SK-N-SH (cell line): ENCODE data around the gene COL9A3. TPM values are rescaled to one million over a fixed set of nuclear protein-coding genes. Genes with fewer than 3 reads are reported as not detected.

ENCODE experiments used
- CTCF ChIA-PET: fragments of 300-600, 350-600 bp; formaldehyde crosslinking; extraction: SDS; loops from one replicate; lab custom pipeline; 2021; lab: Yijun Ruan, JAX
- POLR2A ChIA-PET: fragments of 350-600 bp; sonication (Branson Sonifier 250); formaldehyde crosslinking; extraction: SDS; loops from one replicate; lab custom pipeline; 2020; ENCODE audit warnings: antibody characterized with exemption, inconsistent platforms; lab: Yijun Ruan, JAX
- DNase-seq: peaks from one replicate; pipeline ENCODE4 v3.0.0; 2012
- H2AFZ ChIP-seq: fragments of 200-600 bp; sonication (generic); 2 replicates; pipeline ENCODE4 v1.8.1; 2016; ENCODE audit warnings: antibody characterized with exemption, mild to moderate bottlenecking, low read depth
- H3F3A ChIP-seq: fragments of 200-600 bp; sonication (generic); replicated peaks from 2 replicates; pipeline ENCODE3; 2016; ENCODE audit warnings: antibody characterized with exemption, mild to moderate bottlenecking; ENCODE audit not compliant: insufficient read depth
- H3K27ac ChIP-seq, 2 experiments: fragments of 200-500 bp in 1 of 2; fragments of 200-600 bp in 1 of 2; sonication (Bioruptor generic) in 1 of 2; sonication (generic), shearing (Covaris generic) in 1 of 2; 2 replicates each; pipeline versions ENCODE4 v1.5.1 to v1.6.1; 2014 to 2016; ENCODE audit warnings: low read depth in 2 of 2, inconsistent platforms in 1 of 2, low read length in 1 of 2, mild to moderate bottlenecking in 1 of 2, mixed read lengths in 1 of 2
- H3K27me3 ChIP-seq: fragments of 200-600 bp; sonication (generic), shearing (Covaris generic); 2 replicates; pipeline ENCODE4 v1.6.1; 2016; ENCODE audit warnings: mixed run types; ENCODE audit not compliant: insufficient read depth
- H3K36me3 ChIP-seq, 2 experiments: fragments of 200-500 bp in 1 of 2; fragments of 200-600 bp in 1 of 2; sonication (Bioruptor generic) in 1 of 2; sonication (generic) in 1 of 2; replicated peaks in 1 of 2; 2 replicates each; pipeline versions ENCODE3 to v1.5.1; 2014 to 2016; ENCODE audit warnings: low read length in 1 of 2, mild to moderate bottlenecking in 1 of 2; ENCODE audit not compliant: insufficient read depth in 2 of 2, control insufficient read depth in 1 of 2
- H3K4me1 ChIP-seq, 2 experiments: fragments of 200-500 bp in 1 of 2; fragments of 200-600 bp in 1 of 2; sonication (Bioruptor generic) in 1 of 2; sonication (generic), shearing (Covaris generic) in 1 of 2; 2 replicates each; pipeline versions ENCODE4 v1.5.1 to v1.6.1; 2014 to 2016; ENCODE audit warnings: low read depth in 1 of 2, low read length in 1 of 2, mixed run types in 1 of 2; ENCODE audit not compliant: insufficient read depth in 2 of 2, control insufficient read depth in 1 of 2
- H3K4me2 ChIP-seq: fragments of 200-600 bp; sonication (generic), shearing (Covaris generic); 2 replicates; pipeline ENCODE4 v1.6.1; 2017; ENCODE audit warnings: mixed run types
- H3K4me3 ChIP-seq, 2 experiments: fragments of 200-500 bp in 1 of 2; fragments of 200-600 bp in 1 of 2; sonication (Bioruptor generic) in 1 of 2; sonication (generic), shearing (Covaris generic) in 1 of 2; 2 replicates each; pipeline versions ENCODE4 v1.5.1 to v1.8.1; 2014 to 2016; ENCODE audit warnings: low read depth in 2 of 2, inconsistent platforms in 1 of 2, low read length in 1 of 2, mild to moderate bottlenecking in 1 of 2, mixed read lengths in 1 of 2, moderate library complexity in 1 of 2
- H3K79me2 ChIP-seq: fragments of 200-600 bp; sonication (generic); 2 replicates; pipeline ENCODE4 v1.8.1; 2017; ENCODE audit warnings: mild to moderate bottlenecking; ENCODE audit not compliant: insufficient read depth
- H3K9ac ChIP-seq: fragments of 200-600 bp; sonication (generic); 2 replicates; pipeline ENCODE4 v1.6.1; 2017; ENCODE audit warnings: mixed run types
- H3K9me2 ChIP-seq: fragments of 200-600 bp; sonication (generic); 2 replicates; pipeline ENCODE4 v1.6.1; 2017; ENCODE audit warnings: mixed run types
- H3K9me3 ChIP-seq: fragments of 200-600 bp; sonication (generic); 2 replicates; pipeline ENCODE4 v1.6.1; 2017; ENCODE audit warnings: mixed run types, mild to moderate bottlenecking, moderate library complexity
- H4K20me1 ChIP-seq: fragments of 200-600 bp; sonication (generic); 2 replicates; pipeline ENCODE4 v1.6.1; 2017; ENCODE audit warnings: mild to moderate bottlenecking, mixed run types; ENCODE audit not compliant: insufficient read depth
- CHD2 ChIP-seq: fragments of 150-350 bp; IDR thresholded peaks from 2 replicates; pipeline ENCODE4 v1.6.1; 2018; ENCODE audit warnings: low read length; ENCODE audit not compliant: partially characterized antibody
- EP300 ChIP-seq, 2 experiments: IDR thresholded peaks; 2 replicates each; pipeline versions ENCODE4 v1.4.0 to v1.6.1; 2012; ENCODE audit warnings: borderline replicate concordance in 1 of 2, low read depth in 1 of 2, low read length in 1 of 2
- FOXM1 ChIP-seq: IDR thresholded peaks from 2 replicates; pipeline ENCODE4 v1.4.0; 2012; ENCODE audit warnings: low read depth, mild to moderate bottlenecking
- JUND ChIP-seq: IDR thresholded peaks from 2 replicates; pipeline ENCODE4 v1.4.0; 2012
- MEF2A ChIP-seq: IDR thresholded peaks from 2 replicates; pipeline ENCODE4 v1.4.0; 2012; ENCODE audit warnings: low read depth, borderline replicate concordance
- MXI1 ChIP-seq: IDR thresholded peaks from 2 replicates; pipeline ENCODE4 v1.6.1; 2012; ENCODE audit warnings: mild to moderate bottlenecking, low read depth, low read length, improper control_type of control experiment
- NFIC ChIP-seq: IDR thresholded peaks from 2 replicates; pipeline ENCODE4 v1.4.0; 2012; ENCODE audit warnings: borderline replicate concordance
- RCOR1 ChIP-seq: fragments of 150-350 bp; IDR thresholded peaks from 2 replicates; pipeline ENCODE4 v1.6.1; 2017; ENCODE audit warnings: antibody characterized with exemption, low read length
- RXRA ChIP-seq: IDR thresholded peaks from 2 replicates; pipeline ENCODE4 v1.4.0; 2012; ENCODE audit warnings: low read depth, mild to moderate bottlenecking, borderline replicate concordance
- SIN3A ChIP-seq: IDR thresholded peaks from 2 replicates; pipeline ENCODE4 v1.6.1; 2012; ENCODE audit warnings: low read depth, mild to moderate bottlenecking, low read length, moderate library complexity, borderline replicate concordance
- TAF1 ChIP-seq: IDR thresholded peaks from 2 replicates; pipeline ENCODE4 v1.6.1; 2012; ENCODE audit warnings: low read depth, mild to moderate bottlenecking, low read length, moderate library complexity, borderline replicate concordance
- TEAD4 ChIP-seq: IDR thresholded peaks from 2 replicates; pipeline ENCODE4 v1.4.0; 2012; ENCODE audit warnings: mild to moderate bottlenecking, borderline replicate concordance; ENCODE audit not compliant: insufficient read depth
- WGBS: methylation state at CpG from one replicate; pipeline ENCODE4 v1.1.6; 2017; ENCODE audit warnings: low lambda C conversion rate; 5-methylcytosine and 5-hydroxymethylcytosine counted together
- polyA plus RNA-seq, 3 experiments: library from polyadenylated mRNA; depleted of rRNA; stranded (reverse); fragments of >200 nt; gene quantifications; 2 replicates each; pipeline ENCODE4 v1.2.3, GENCODE V29; 2012
- TF ChIP-seq, protein P1 (sequence below): IDR thresholded peaks from 2 replicates; pipeline ENCODE4 v1.4.0; 2012; ENCODE audit warnings: low read depth
- TF ChIP-seq, protein P2 (sequence below): fragments of 150-350 bp; IDR thresholded peaks from 2 replicates; pipeline ENCODE4 v1.6.1; 2016; ENCODE audit warnings: mild to moderate bottlenecking, low read depth, low read length
- TF ChIP-seq, protein P3 (sequence below): fragments of 150-350 bp; IDR thresholded peaks from 2 replicates; pipeline ENCODE4 v1.6.1; 2017; ENCODE audit warnings: antibody characterized with exemption, low read length, low read depth, borderline replicate concordance

Gene COL9A3
- polyA plus RNA-seq, 1 of the 3 experiments (the other 2 are of a cell fraction): 2.5 TPM

DNA sequence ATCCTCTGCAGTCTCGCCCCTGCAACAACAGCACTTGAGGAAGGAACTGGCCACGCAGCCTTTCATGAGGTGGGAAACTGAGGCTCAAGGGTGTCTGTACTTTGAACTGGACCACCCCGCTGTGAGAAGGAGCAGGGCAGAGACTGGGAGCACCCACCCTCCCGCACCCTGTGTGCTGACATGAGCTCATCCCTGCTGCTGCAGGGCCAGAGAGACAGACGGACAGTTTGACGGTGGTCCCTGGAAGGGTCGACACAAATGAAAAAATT, 37.5 kb upstream of the COL9A3 start (continued):
- TF ChIP-seq, protein P1, sequence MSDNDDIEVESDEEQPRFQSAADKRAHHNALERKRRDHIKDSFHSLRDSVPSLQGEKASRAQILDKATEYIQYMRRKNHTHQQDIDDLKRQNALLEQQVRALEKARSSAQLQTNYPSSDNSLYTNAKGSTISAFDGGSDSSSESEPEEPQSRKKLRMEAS: no peak
- TF ChIP-seq JUND: no peak

DNA sequence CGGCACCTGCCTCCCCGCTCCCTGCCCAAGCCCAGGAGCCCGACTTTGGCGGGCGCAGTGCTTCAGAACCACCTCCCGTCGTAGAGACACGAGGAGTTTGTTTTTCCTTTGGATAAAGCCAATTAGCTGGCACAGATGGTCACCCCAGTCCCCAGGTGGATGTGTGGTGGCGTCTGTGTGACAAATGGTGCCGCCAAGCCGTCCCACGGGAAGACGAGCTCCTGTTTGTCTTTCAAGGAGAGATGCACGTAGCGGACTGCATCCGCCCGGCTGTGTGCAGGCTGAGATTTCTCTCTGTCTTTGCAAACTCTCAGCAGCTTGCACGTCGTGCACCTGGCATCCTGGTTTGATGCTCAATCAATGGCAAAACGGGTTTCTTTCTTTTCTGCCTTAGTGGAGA, 36.6 kb upstream of the COL9A3 start:
- H3K27ac ChIP-seq: no peak overlapping the region
- TF ChIP-seq NFIC (no peak), MXI1 (no peak), FOXM1 (no peak), SIN3A (no peak), EP300 (IDR thresholded peaks at IDR 0.05; ENCODE audit: borderline replicate concordance in 1 of 2, low read depth in 1 of 2, low read length in 1 of 2) (no peak)
- TF ChIP-seq, protein P2, sequence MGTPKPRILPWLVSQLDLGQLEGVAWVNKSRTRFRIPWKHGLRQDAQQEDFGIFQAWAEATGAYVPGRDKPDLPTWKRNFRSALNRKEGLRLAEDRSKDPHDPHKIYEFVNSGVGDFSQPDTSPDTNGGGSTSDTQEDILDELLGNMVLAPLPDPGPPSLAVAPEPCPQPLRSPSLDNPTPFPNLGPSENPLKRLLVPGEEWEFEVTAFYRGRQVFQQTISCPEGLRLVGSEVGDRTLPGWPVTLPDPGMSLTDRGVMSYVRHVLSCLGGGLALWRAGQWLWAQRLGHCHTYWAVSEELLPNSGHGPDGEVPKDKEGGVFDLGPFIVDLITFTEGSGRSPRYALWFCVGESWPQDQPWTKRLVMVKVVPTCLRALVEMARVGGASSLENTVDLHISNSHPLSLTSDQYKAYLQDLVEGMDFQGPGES: no peak
- TF ChIP-seq, protein P3, sequence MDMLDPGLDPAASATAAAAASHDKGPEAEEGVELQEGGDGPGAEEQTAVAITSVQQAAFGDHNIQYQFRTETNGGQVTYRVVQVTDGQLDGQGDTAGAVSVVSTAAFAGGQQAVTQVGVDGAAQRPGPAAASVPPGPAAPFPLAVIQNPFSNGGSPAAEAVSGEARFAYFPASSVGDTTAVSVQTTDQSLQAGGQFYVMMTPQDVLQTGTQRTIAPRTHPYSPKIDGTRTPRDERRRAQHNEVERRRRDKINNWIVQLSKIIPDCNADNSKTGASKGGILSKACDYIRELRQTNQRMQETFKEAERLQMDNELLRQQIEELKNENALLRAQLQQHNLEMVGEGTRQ: no peak
- no peaks in the 10 kb centered on the region for H4K20me1 ChIP-seq
- H3K9me2 ChIP-seq: no peaks in the 10 kb centered on the region
- H3K27me3 ChIP-seq: no peaks in the 10 kb centered on the region
- DNase-seq: no peak
- H3K4me2 ChIP-seq: no peak overlapping the region
- no peak overlapping the region for H2AFZ ChIP-seq
- no peaks in the 10 kb centered on the region for H3F3A ChIP-seq
- WGBS: 75% methylated on average over 15 of the region's 20 CpGs
- no peak overlapping the region for H3K9ac ChIP-seq
- H3K36me3 ChIP-seq: no peaks in the 10 kb centered on the region
- ChIA-PET CTCF (interaction anchor here (0.9 to 3.8 kb wide), 3 partner anchors 8 to 73 kb away, joined by 3 to 31 read pairs (median 4); no protein-coding TSS in a partner anchor), POLR2A (no interaction called here)
- H3K4me3 ChIP-seq: no peak overlapping the region
- H3K79me2 ChIP-seq: no peaks in the 10 kb centered on the region
- H3K4me1 ChIP-seq: peaks cover 0 to 14% of the 10 kb centered on the region in 2 experiments; a peak in 1 of 4 replicates
- no peaks in the 10 kb centered on the region for H3K9me3 ChIP-seq

DNA sequence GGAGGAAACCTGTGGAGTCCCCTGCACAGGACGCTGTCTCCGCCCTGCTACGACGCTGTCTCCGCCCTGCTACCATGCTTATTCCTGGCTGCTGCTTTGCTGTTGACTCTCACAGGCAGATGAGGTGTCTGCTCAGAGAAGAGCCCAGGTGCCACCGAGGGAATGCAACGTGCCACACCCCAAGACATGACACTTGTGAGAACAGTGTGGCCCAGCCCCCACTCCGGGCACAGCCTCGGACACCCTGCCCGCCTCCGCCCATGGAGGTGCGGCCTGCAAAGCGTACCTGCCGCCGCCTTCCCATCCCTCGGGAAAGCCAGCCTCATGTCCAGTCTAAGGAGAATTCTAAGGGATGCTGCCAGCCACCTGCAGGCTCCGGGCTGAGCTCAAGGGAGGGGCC, 36.2 kb upstream of the COL9A3 start:
- H3K79me2 ChIP-seq: no peaks in the 10 kb centered on the region
- no peak overlapping the region for H2AFZ ChIP-seq
- TF ChIP-seq MEF2A (no peak), EP300 (IDR thresholded peaks at IDR 0.05; ENCODE audit: borderline replicate concordance in 1 of 2, low read depth in 1 of 2, low read length in 1 of 2) (no peak), TEAD4 (no peak), TAF1 (no peak), CHD2 (no peak), RCOR1 (no peak), RXRA (no peak)
- TF ChIP-seq, protein P3: no peak
- TF ChIP-seq, protein P1: no peak
- no peaks in the 10 kb centered on the region for H3K9me3 ChIP-seq
- H3K9me2 ChIP-seq: no peaks in the 10 kb centered on the region
- no peaks in the 10 kb centered on the region for H3K27me3 ChIP-seq
- WGBS: 80% methylated on average over 16 of the region's 17 CpGs
- CTCF ChIA-PET: interaction anchor here (0.9 to 3.8 kb wide), 3 partner anchors 8 to 73 kb away, joined by 3 to 31 read pairs (median 4); no protein-coding TSS in a partner anchor
- no peak overlapping the region for H3K4me2 ChIP-seq
- H3K4me1 ChIP-seq: peaks cover 0 to 18% of the 10 kb centered on the region in 2 experiments; a peak in 1 of 4 replicates
- POLR2A ChIA-PET: no interaction called here
- no peak overlapping the region for H3K27ac ChIP-seq
- H3K9ac ChIP-seq: no peak overlapping the region
- H3K4me3 ChIP-seq: no peak overlapping the region
- H3F3A ChIP-seq: no peaks in the 10 kb centered on the region
- no peak for DNase-seq
- no peaks in the 10 kb centered on the region for H3K36me3 ChIP-seq
- H4K20me1 ChIP-seq: no peaks in the 10 kb centered on the region
